NCI-H748 treated with DMSO at 0.1 percent for 48 hours (cell line): ENCODE results near the gene JPH4.
"Not testable (repeated sequence)": the region's sequence is repeated elsewhere in the genome, so short reads cannot be mapped to it uniquely, and the experiment has no call there.

Experiments used
- DNase-seq: peaks from one replicate; lab custom pipeline; 2025; lab: John Stamatoyannopoulos, UW

JPH4 gene

GRCh38 chr14:23609001-23609400, 30.4 kb upstream of the JPH4 start:
- no peak for DNase-seq

DNA sequence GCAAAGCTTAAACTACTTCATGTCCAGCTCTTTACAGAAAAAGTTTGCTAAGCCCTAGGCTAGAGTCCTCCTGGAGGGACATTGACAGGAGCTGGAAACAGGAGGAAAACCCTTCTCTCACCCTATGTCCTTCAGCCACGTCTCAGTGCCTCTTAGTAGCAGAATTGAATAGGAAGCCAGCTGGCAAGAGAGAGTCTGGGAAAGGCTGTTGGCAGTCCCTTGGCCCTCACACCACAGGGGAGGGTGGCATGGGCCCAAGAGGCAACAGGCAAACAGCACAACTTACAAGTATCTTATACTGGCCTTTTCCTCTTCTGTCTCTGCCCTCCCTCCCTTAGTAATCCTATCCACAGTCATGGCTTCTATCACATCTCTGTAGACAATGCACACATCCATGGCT, 29.9 kb upstream of the JPH4 start:
- no peak for DNase-seq

DNA sequence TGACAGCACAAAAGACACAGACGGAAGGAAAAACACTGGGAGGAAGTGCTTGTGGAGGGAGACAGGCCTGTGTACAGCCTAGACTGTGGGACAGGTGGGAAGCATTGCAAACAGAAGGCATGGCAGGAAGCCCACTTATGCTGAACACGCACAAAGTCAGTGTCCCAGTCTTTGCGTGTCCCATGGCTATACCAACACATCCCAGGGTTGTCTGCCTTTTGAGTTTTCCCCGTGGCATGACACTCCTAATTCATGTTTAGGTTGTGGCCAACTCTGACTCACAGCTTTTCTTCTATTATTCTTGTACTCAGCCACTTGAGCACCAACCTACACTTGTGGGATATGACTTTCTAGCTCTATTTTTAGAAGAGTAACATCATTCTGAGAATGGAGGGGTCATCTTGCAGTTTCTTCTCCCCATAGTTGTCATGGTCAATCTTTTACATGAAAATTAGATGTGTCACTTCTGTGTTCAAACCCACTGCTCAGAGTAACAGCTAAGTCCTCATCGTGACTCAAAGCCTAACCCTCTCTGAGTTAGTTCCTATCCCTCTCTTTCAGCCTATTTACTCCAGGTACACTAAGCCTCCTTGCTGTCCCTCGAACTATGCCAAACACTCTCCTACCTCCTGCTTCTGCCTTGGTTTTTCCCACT, 27.5 kb upstream of the JPH4 start:
- no peak for DNase-seq

DNA sequence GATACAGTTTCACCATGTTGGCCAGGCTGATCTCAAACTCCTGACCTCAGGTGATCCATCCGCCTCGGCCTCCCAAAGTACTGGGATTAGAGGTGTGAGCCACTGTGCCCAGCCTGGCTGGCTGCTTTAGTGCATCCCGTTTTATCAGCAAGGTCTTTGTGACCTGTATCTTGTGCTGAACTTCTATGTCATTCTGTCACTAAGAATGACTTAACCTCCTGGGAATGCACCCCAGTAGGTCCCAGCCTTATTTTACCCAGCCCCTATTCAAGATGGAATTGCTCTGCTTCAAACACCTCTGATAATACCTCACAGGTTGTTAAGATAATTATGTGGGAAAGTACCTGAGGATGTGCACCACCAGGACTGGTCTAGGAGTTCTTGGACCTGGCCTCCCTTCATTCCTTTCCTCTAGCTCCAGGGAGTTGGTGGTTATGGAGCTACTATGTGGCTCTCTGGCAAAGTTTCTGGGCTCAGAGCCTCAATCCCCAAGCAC, 26.1 kb upstream of the JPH4 start:
- no peak for DNase-seq

GRCh38 chr14:23604148-23604547, 25.6 kb upstream of the JPH4 start:
- DNase-seq: no peak

DNA sequence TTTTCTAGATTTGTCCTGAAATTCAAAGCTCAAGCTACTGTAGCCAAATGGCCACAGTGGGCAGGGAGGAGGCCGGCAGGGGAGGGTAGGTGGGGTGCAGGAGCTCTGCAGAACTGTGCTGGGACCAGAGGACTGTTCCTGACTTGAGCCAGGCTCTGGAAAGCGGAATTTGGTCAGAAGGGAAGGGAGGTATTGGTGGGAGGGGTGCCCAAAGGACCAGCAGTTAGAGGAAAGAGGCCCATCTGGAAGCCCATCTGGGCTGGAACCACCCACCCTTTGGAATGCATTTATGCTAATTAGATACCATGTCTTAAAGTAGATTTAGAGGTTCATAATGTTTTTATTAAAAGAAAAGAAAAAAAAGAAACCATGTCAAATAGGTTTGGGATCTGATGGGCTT, 24.5 kb upstream of the JPH4 start:
- DNase-seq: no peak

GRCh38 chr14:23602181-23603095, 23.8 kb upstream of the JPH4 start:
- no peak for DNase-seq

GRCh38 chr14:23601845-23602180, 23.2 kb upstream of the JPH4 start:
- DNase-seq: no peak

DNA sequence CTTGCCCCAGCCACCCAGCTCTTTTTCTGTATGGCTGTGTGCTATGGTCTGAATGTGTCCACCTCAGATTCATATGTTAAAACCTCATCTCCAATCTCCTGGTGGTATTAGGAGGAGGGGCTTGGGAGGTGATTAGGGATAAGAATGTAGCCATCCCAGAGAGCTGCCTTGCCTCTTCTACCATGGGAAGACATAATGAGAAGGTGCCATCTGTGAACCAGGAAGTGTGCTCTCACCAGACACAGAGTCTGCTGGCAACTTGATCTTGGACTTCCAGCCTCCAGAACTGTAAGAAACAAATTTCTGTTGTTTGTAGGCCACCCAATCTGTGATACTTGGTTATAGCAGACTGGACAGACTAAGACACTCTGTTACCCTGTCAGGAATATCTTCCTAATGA, 22.8 kb upstream of the JPH4 start:
- DNase-seq: no peak

DNA sequence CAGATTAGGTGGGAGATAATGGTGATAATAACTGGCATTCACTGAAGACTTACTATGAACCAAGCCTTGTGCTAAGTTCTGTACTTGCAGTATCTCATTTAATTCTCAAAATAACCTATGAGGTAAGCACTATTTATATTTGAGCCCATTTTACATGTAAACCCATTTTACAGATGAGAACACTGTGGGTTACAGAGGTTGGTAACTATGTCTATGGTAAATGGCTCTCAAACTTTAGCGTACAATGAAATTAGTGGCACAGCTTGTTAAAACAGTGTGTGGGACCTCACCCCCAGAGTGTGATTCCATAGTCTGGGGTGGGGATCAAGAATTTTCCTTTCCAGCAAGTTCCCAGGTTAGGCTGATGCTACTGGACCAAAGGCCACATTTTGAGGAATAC, 22.2 kb upstream of the JPH4 start:
- DNase-seq: no peak

DNA sequence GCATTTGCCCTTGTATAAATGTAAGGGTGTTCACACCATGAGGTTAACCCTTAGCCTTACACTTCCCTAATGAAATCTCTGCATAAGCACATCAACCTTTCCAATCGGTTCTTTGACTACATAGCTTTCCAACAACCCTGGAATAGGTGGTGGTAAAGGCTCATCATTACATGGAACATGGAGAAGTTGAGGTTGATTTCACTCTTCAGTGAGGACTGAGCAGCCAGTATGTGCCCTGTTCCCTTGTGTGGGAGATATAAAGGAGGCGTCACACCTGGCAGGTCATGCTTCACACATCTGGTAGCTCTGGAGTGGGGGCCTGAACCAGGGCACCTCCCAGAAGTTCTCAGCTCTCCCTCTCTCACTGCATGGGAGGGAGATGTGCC, 21.7 kb upstream of the JPH4 start:
- DNase-seq: no peak

GRCh38 chr14:23594191-23594590, 15.6 kb upstream of the JPH4 start:
- not testable (repeated sequence) for DNase-seq

GRCh38 chr14:23590198-23590597, 11.6 kb upstream of the JPH4 start:
- no peak for DNase-seq

- DNase-seq: no peak
Measured at GRCh38 chr14:23589606-23590005, 11.0 kb upstream of the JPH4 start.

- peak; percentile 63 for DNase-seq
Measured at GRCh38 chr14:23588884-23589598, 10.5 kb upstream of the JPH4 start.

- DNase-seq: not testable (repeated sequence)
Measured at GRCh38 chr14:23584527-23585203, 6.1 kb upstream of the JPH4 start.

GRCh38 chr14:23583761-23584526, 5.4 kb upstream of the JPH4 start:
- not testable (repeated sequence) for DNase-seq

- no peak for DNase-seq
Measured at GRCh38 chr14:23582906-23583760, 4.5 kb upstream of the JPH4 start.

DNA sequence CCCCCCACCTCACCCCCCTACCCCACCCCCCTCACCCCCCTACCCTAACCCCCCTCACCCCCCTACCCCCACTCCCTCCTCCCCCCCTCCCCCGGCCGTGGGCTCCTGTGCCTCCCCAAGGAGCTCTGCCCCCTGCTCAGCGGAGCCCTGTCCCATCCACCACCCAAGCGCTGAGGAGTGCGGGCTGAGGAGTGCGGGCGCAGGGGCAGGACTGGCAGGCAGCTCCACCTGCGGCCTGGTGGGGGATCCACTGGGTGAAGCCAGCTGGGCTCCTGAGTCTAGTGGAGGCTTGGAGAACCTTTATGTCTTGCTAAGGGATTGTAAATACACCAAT, 2.3 kb upstream of the JPH4 start:
- DNase-seq: no peak

DNA sequence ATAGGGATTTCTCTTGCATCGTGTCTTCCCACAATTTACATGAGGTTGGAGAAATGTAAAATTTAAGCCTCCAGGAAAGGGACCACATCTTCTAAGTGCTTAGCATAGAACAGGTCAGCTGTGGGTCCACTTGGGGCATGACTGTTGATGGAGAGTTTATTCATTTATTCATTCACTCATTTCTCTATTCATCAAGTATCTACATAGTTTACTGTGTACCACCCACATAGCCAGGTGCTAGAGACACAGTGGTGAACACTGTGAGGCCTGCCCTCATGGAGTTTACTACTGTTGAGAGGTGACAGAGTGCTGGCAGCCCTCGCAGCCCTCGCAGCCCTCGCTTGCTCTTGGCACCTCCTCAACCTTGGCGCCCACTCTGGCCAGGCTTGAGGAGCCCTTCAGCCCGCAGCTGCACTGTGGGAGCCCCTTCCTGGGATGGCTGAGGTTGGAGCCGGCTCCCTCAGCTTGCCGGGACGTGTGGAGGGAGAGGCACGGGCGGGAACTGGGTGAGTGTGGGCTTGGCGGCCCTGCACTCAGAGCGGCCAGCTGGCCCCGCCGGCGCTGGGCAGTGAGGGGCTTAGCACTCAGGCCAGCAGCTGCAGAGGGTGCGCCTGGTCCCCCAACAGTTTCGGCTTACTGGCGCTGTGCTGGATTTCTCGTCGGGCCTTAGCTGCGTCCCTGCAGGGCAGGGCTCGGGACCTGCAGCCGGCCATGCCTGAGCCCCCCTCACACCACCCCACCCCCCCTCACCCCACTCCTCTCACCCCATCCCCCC, 1.7 kb upstream of the JPH4 start:
- DNase-seq: no peak
